ENCODE data around the gene CROCC.
"Not testable (repeated sequence)": the region's sequence is repeated elsewhere in the genome, so short reads cannot be mapped to it uniquely, and the experiment has no call there.

DNA sequence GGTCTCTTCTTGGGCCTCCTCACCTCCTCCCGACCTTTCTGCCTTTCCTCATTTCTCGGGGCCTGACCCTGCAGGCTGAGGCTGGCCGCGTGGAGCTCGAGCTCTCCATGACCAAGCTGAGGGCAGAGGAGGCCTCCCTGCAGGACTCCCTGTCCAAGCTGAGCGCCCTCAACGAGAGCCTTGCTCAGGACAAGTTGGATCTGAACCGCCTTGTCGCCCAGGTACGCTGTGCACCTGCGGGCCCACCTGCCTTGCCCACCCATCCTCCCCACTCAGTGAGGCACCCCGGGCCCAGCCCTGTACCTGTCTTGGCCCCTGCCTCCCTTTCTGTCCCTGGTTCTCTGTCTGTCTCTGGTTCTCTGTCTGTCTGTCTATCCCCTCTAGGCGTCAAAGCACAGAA lies 24.5 kb downstream of the CROCC start:
- TF ChIP-seq, protein P1, sequence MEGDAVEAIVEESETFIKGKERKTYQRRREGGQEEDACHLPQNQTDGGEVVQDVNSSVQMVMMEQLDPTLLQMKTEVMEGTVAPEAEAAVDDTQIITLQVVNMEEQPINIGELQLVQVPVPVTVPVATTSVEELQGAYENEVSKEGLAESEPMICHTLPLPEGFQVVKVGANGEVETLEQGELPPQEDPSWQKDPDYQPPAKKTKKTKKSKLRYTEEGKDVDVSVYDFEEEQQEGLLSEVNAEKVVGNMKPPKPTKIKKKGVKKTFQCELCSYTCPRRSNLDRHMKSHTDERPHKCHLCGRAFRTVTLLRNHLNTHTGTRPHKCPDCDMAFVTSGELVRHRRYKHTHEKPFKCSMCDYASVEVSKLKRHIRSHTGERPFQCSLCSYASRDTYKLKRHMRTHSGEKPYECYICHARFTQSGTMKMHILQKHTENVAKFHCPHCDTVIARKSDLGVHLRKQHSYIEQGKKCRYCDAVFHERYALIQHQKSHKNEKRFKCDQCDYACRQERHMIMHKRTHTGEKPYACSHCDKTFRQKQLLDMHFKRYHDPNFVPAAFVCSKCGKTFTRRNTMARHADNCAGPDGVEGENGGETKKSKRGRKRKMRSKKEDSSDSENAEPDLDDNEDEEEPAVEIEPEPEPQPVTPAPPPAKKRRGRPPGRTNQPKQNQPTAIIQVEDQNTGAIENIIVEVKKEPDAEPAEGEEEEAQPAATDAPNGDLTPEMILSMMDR (conservative IDR thresholded peaks at IDR 0.05; ENCODE audit: low read length): not testable (repeated sequence)
- TF ChIP-seq EZH2phosphoT487 (IDR thresholded peaks at IDR 0.05; ENCODE audit: borderline replicate concordance, low read depth, low read length): not testable (repeated sequence)
